ENCODE results near the gene AQP7.

DNA sequence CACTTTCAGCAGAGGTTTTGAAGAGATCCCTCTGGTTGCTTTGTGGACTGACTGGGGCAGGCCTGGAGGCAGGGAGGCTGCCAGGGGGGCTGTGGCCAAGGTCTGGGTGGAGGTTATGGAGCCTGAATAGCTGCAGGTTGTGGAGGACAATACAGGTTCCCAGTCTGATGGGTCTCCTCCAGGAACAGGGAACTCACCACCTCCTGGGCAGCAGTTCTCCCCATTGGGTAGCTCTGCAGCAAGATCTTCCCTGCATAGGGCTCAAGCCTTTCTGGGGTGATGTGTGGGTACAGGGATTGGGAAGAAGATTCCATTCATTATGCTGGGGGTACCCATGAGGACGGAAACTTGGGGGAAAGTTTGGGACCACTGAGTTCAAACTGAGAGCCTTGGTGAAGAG, 38.2 kb upstream of the AQP7 start:
- TF ChIP-seq, protein P1, sequence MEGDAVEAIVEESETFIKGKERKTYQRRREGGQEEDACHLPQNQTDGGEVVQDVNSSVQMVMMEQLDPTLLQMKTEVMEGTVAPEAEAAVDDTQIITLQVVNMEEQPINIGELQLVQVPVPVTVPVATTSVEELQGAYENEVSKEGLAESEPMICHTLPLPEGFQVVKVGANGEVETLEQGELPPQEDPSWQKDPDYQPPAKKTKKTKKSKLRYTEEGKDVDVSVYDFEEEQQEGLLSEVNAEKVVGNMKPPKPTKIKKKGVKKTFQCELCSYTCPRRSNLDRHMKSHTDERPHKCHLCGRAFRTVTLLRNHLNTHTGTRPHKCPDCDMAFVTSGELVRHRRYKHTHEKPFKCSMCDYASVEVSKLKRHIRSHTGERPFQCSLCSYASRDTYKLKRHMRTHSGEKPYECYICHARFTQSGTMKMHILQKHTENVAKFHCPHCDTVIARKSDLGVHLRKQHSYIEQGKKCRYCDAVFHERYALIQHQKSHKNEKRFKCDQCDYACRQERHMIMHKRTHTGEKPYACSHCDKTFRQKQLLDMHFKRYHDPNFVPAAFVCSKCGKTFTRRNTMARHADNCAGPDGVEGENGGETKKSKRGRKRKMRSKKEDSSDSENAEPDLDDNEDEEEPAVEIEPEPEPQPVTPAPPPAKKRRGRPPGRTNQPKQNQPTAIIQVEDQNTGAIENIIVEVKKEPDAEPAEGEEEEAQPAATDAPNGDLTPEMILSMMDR (IDR thresholded peaks at IDR 0.05; ENCODE audit: low read depth, low read length, missing input control), result no peak
- TF ChIP-seq JUND (IDR thresholded peaks at IDR 0.05) (no peak), EGR1 (IDR thresholded peaks at IDR 0.05; ENCODE audit: low read depth in 2 of 2) (no peak), RXRA (IDR thresholded peaks at IDR 0.05) (no peak), YY1 (IDR thresholded peaks at IDR 0.05) (no peak), TAF1 (conservative IDR thresholded peaks at IDR 0.05) (no peak), GABPA (IDR thresholded peaks at IDR 0.05 in 1 of 2, conservative IDR thresholded peaks at IDR 0.05 in 1 of 2) (no peak), HNF4G (IDR thresholded peaks at IDR 0.05) (no peak)
- TF ChIP-seq, protein P2, sequence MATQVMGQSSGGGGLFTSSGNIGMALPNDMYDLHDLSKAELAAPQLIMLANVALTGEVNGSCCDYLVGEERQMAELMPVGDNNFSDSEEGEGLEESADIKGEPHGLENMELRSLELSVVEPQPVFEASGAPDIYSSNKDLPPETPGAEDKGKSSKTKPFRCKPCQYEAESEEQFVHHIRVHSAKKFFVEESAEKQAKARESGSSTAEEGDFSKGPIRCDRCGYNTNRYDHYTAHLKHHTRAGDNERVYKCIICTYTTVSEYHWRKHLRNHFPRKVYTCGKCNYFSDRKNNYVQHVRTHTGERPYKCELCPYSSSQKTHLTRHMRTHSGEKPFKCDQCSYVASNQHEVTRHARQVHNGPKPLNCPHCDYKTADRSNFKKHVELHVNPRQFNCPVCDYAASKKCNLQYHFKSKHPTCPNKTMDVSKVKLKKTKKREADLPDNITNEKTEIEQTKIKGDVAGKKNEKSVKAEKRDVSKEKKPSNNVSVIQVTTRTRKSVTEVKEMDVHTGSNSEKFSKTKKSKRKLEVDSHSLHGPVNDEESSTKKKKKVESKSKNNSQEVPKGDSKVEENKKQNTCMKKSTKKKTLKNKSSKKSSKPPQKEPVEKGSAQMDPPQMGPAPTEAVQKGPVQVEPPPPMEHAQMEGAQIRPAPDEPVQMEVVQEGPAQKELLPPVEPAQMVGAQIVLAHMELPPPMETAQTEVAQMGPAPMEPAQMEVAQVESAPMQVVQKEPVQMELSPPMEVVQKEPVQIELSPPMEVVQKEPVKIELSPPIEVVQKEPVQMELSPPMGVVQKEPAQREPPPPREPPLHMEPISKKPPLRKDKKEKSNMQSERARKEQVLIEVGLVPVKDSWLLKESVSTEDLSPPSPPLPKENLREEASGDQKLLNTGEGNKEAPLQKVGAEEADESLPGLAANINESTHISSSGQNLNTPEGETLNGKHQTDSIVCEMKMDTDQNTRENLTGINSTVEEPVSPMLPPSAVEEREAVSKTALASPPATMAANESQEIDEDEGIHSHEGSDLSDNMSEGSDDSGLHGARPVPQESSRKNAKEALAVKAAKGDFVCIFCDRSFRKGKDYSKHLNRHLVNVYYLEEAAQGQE (IDR thresholded peaks at IDR 0.05), result no peak

All from liver (tissue), 3 donors.